BJ (cell line): ENCODE data around the gene INTU. TPM values are rescaled to one million over a fixed set of nuclear protein-coding genes. Genes with fewer than 3 reads are reported as not detected.

Source experiments
- CTCF ChIA-PET: fragments of 350-600 bp; formaldehyde crosslinking; extraction: SDS; loops from one replicate; lab custom pipeline; 2021; ENCODE audit warnings: antibody characterized with exemption, inconsistent platforms; lab: Yijun Ruan, JAX
- POLR2A ChIA-PET: fragments of 300-600 bp; sonication (Branson Sonifier 250); formaldehyde crosslinking; extraction: SDS; loops from one replicate; lab custom pipeline; 2021; ENCODE audit warnings: antibody characterized with exemption; lab: Charles Lee
- DNase-seq: peaks from one replicate; pipeline ENCODE4 v3.0.0-alpha.2; 2011; ENCODE audit warnings: low read depth
- H3K27me3 ChIP-seq: 2 replicates; pipeline ENCODE4 v1.6.0; 2011; ENCODE audit warnings: low read length; ENCODE audit not compliant: control insufficient read depth, insufficient read depth
- H3K36me3 ChIP-seq: 2 replicates; pipeline ENCODE4 v1.5.1; 2011; ENCODE audit warnings: low read length; ENCODE audit not compliant: control insufficient read depth, insufficient read depth
- H3K4me3 ChIP-seq: 2 replicates; pipeline ENCODE4 v1.5.1; 2011; ENCODE audit warnings: low read depth, mild to moderate bottlenecking, control low read depth, low read length
- CTCF ChIP-seq: IDR thresholded peaks from 2 replicates; pipeline ENCODE4 v1.5.1; 2011; ENCODE audit warnings: low read depth, mild to moderate bottlenecking, control low read depth, inconsistent platforms, low read length, moderate library complexity; ENCODE audit not compliant: insufficient read depth
- polyA plus RNA-seq: library from polyadenylated mRNA; depleted of rRNA; stranded (reverse); fragments of >200 nt; gene quantifications from 2 replicates; pipeline ENCODE4 v1.2.3, GENCODE V29; 2011

INTU gene
- polyA plus RNA-seq, 1 experiment: 4.5 TPM

GRCh38 chr4:127601029-127601428 is 31.7 kb upstream of the INTU start:
- ChIA-PET CTCF (interaction anchor here (8.6 kb wide), 1 partner anchor 130 kb away, joined by 173 read pairs; the partner anchor contains the start of gene SLC25A31), POLR2A (no interaction called here)
- 0 out of 2 replicates have a peak, but pooled peaks have one; percentile 20 for TF ChIP-seq CTCF
- Histone ChIP-seq H3K4me3 (no peak overlapping the region), H3K36me3 (no peaks in the 10 kb centered on the region), H3K27me3 (peaks cover 2% of the 10 kb centered on the region; the same call in 1 of the 2 replicates)
- DNase-seq: no peak

GRCh38 chr4:127604949-127605709 is 27.6 kb upstream of the INTU start:
- POLR2A ChIA-PET: no interaction called here
- no peak for DNase-seq

GRCh38 chr4:127606823-127607222 is 25.9 kb upstream of the INTU start:
- DNase-seq: no peak
- Histone ChIP-seq H3K36me3 (no peaks in the 10 kb centered on the region), H3K4me3 (no peak overlapping the region), H3K27me3 (peaks cover 3% of the 10 kb centered on the region; the same call in 1 of the 2 replicates)
- POLR2A ChIA-PET: no interaction called here
- CTCF ChIA-PET: interaction anchor here (0.6 to 8.6 kb wide), 9 partner anchors 9 to 578 kb away, joined by 3 to 173 read pairs (median 3); partner anchors contain the start of gene SLC25A31
- no peak for TF ChIP-seq CTCF

More at GRCh38 chr4:127604949-127605709, 27.6 kb upstream of the INTU start:
- Histone ChIP-seq H3K27me3 (peaks cover 3% of the 10 kb centered on the region; the same call in 1 of the 2 replicates), H3K4me3 (no peak overlapping the region), H3K36me3 (no peaks in the 10 kb centered on the region)
- CTCF ChIA-PET: interaction anchor here (0.5 to 8.6 kb wide), 16 partner anchors 9 to 895 kb away, joined by 3 to 173 read pairs (median 4); partner anchors contain the start of gene SLC25A31
- TF ChIP-seq CTCF: peak; percentile 33; the same call in 1 of the 2 replicates

GRCh38 chr4:127609484-127609883 is 23.3 kb upstream of the INTU start:
- ChIA-PET CTCF (interaction anchor here (0.6 to 1.2 kb wide), 2 partner anchors 31 to 123 kb away, joined by 3 read pairs; no protein-coding TSS in a partner anchor), POLR2A (no interaction called here)
- Histone ChIP-seq H3K36me3 (no peaks in the 10 kb centered on the region), H3K27me3 (peaks cover 5% of the 10 kb centered on the region), H3K4me3 (no peak overlapping the region)
- TF ChIP-seq CTCF: no peak
- no peak for DNase-seq

- no peak for TF ChIP-seq CTCF
- ChIA-PET POLR2A (no interaction called here), CTCF (no interaction called here)
- no peak overlapping the region for H3K4me3 ChIP-seq
- peaks cover 3% of the 10 kb centered on the region for H3K27me3 ChIP-seq
- H3K36me3 ChIP-seq: no peaks in the 10 kb centered on the region
- DNase-seq: no peak
Measured at GRCh38 chr4:127610488-127610887, 22.3 kb upstream of the INTU start.
